GM18507 (cell line): ENCODE data around the gene DMTF1.
"Not testable (repeated sequence)": the region's sequence is repeated elsewhere in the genome, so short reads cannot be mapped to it uniquely, and the experiment has no call there.

ENCODE experiments used
- DNase-seq: peaks from one replicate; pipeline ENCODE4 v3.0.0; 2011; ENCODE audit warnings: low read depth; ENCODE audit not compliant: insufficient read length; ENCODE audit errors: extremely low spot score
- FAIRE-seq: peaks from 2 replicates; lab custom pipeline; 2011; peaks lifted over from hg19 to GRCh38; lab: Jason Lieb, UNC

The DMTF1 gene, protein sequence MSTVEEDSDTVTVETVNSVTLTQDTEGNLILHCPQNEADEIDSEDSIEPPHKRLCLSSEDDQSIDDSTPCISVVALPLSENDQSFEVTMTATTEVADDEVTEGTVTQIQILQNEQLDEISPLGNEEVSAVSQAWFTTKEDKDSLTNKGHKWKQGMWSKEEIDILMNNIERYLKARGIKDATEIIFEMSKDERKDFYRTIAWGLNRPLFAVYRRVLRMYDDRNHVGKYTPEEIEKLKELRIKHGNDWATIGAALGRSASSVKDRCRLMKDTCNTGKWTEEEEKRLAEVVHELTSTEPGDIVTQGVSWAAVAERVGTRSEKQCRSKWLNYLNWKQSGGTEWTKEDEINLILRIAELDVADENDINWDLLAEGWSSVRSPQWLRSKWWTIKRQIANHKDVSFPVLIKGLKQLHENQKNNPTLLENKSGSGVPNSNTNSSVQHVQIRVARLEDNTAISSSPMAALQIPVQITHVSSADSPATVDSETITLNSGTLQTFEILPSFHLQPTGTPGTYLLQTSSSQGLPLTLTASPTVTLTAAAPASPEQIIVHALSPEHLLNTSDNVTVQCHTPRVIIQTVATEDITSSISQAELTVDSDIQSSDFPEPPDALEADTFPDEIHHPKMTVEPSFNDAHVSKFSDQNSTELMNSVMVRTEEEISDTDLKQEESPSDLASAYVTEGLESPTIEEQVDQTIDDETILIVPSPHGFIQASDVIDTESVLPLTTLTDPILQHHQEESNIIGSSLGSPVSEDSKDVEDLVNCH

DNA sequence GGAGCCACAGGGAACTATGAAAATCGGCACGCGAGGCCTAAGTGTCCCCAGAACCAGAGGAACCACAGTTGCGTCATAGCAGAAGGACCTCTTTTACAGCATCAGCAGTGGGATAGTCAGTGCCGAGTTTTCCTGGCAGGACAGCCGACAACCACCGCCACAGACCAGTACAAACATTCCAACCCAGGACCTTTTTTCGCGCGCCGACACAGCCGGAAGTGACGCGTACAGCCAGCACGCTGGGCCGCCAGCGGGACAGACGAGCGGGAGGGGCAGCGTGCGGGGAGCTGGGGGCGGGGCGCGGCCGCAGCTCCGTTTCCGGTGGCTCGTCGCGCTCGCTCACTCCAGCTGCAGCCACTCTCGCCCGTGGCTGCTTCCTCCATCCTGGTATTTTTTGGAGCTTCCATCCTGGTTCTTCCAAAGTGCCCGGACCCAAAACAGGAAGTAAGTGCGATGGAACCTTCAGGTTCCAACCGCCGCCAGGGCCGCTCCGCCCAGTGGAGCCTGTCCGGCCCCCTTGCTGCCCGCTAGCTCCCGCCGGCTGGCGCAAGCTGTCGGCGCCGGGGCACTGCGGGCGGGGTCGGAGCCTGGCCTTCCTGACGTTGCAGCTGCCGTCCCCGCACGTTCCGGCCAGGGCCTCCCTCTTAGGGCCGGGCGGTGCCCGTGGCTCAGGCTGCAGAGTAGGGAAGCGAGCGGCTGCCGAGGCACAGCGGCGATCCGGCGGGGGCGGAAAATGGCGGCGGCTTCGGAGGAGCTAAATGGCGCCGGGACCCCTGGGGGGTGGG lies at the start of gene DMTF1:
Gene DMTF1 (plus strand): TSS at position 342 of the 785 bp plus-strand sequence. CDS start 12,489 bp downstream, outside the sequence.
- DNase-seq, result peak; percentile 84
- FAIRE-seq, result peak; percentile 86

DNA sequence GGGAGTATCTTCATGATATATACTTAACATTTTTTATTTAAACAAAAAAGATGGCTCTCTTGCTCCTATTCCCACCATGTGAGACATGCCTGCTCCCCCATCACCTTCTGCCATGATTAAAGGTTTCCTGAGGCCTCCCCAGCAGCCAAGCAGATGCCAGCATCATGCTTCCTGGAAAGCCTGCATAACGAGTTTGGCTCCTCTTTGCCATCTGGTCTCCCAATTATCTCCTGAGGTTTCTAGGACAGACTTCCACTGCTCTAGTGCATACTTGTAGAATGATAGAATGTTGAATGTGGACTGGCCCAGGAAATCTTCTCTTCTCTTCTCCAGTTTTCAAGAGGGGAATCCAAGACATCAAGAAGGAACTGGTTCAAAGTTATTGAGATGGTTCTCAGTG lies 46.9 kb upstream of the DMTF1 start:
- DNase-seq (no peak), FAIRE-seq (no peak)

DNA sequence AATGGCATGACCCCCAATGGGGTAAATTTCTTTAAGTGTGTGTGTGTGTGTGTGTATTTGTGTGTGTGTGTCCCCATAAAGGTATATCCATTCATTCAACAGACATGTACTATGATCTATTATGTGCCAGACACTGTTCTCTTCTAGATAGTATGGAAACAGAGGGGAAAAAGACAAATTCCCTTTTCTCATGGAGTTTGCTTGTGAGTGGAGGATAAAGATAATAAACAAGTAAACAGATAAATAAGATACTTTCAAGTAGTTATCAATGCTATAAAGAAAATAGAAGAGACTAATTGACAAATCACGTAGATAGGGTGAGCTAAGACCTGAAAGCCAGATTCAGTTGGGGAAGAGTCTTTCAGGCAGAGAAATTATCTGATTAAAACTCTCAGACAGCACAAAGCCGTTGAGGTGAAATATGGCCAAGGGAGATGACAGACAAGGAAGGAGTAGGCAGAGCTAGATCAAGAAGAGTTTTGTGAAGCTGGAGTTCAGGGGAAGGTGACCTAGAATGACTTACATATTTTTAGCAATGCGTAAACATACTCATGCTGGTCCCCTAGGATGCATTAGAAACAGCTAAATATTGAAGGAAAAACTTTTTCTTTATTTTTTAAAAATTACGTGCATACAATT lies 45.2 kb upstream of the DMTF1 start:
- FAIRE-seq (no peak), DNase-seq (no peak)

DNA sequence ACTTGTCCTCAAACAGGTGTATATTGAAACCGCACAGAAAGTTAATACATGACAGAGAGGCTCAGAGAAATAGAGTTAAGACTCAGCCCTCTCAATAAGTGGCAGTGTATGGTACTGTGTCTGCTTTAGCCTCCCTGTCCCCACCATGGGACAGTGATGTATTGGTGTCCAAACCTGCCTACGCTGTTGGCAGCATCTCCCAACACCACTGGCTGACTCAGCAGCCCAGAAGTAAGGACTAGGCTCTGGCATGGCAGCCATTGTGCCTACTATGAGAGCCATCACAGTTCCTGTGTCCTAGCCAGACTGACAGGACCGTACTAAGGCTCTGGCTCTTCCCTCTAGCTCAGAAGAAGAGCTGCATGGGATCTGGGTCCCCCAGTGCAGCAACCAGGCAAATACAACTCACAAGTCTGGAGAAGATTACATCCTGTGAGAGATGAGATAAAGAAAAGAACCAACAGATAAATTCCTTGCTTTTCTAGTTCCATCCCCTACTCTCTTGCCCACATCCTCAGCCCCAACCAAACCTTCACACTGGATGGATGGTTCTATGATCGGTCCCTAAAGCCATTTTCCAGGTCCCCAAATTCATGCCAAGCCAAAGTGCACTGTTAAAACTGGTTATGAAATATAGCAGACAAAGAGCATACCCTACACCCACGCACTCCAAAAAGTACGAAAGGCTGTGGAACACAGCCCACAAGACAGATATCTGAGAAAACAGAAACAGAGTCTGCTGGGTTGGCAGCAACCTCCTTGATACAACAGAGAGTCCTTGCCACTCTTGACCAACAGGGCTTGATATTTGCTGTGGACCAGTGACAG lies 44.1 kb upstream of the DMTF1 start:
- DNase-seq (no peak), FAIRE-seq (no peak)

DNA sequence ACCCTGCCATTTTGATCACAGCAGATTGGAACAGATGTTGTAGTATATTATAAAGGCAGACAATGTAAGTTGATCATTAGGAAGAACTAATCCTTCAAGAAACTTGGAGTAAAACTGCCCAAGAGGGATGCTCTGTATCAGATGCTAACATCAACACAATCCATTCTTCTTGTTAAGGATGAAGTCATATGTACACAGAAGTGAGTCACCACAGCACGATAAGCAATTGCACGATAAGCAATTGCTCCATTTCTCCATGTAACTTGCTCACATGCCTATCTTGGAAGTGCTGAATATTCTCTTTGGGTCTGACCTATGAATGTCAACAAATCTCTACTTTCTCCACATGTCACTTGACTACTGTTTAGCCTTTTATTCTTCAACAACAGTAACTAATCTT lies 41.5 kb upstream of the DMTF1 start:
- DNase-seq, result no peak
- no peak for FAIRE-seq

DNA sequence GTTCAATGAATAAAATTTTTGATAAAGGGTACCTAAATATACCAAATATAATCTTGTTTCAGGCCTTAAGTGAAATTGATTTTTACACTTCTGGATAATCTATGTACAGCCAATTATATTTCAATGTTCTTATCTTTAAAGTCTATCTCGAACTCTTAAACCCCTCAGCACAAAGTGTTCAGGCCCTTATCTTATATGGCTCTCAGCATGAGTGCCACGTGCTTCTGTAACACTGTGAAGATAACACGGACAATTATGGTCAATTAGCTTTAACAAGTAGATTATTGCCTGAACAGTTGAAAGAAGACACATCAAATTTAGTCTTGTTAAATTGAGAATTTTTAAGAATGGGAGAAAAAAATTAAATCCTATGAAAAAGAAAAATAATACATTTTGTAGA lies 40.4 kb upstream of the DMTF1 start:
- FAIRE-seq, result no peak
- no peak for DNase-seq

DNA sequence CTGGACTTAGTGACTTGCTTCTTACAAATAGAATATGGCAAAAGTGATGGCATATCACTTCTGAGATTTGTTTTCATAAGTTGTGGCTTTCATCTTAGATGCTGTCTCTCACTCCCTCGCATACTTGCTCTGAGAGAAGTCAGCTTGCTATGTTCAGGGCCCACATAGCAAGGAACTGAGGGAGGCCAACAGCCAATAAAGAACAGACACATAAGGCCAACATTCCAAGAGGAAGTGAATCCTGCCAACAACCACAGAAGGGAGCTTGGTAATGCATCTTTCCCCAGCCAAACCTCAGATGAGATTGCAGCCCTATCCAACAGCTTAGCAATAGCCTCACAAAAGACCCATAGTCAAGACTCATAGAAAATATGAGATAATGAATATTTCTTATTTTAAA lies 39.2 kb upstream of the DMTF1 start:
- no peak for DNase-seq
- no peak for FAIRE-seq

DNA sequence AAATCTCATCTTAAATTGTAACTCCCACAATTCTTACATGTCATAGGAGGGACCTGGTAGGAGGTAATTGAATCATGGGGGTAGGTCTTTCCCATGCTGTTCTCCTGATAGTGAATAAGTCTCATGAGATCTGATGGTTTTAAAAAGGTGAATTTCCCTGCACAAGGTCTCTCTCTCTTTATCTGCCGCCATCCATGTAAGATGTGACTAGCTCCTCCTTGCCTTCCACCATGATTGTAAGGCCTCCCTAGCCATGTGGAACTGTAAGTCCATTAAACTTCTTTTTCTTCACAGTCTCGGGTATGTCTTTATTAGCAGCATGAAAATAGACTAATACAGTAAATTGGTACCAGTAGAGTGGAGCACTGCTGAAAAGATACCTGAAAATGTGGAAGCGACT lies 38.3 kb upstream of the DMTF1 start:
- not testable (repeated sequence) for FAIRE-seq, DNase-seq

DNA sequence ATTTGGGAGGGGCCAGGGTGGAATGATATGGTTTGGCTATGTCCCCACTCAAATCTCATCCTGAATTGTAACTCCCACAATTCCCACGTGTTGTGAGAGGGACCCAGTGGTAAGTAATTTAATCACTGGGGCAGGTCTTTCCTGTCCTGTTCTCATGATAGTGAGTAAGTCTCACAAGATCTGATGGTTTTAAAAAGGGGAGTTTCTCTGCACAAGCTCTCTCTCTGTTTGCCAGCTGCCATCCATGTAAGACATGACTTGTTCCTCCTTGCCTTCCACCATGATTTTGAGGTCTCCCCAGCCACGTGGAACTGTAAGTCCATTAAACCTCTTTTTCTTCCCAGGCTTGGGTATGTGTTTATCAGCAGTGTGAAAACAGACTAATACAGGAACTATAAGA lies 36.5 kb upstream of the DMTF1 start:
- not testable (repeated sequence) for DNase-seq, FAIRE-seq

DNA sequence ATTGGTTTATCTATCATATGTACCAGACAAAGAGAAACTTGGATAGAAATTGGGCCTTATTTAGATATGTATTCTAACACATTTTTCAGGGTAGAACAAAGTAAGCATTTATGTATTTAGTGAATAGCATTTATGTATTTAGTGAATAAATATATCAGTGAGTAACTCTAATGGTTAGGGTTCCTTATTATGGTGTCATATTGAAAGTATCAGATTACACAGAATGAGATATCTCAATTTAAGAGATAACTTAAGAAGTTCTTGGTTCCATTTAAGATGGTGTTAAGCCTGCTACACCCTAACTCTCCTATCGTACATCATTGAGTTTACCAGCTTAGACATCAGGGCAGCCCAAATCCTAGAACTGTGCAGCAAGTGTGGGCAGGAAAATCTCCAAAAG lies 35.9 kb upstream of the DMTF1 start:
- no peak for FAIRE-seq
- DNase-seq, result no peak

DNA sequence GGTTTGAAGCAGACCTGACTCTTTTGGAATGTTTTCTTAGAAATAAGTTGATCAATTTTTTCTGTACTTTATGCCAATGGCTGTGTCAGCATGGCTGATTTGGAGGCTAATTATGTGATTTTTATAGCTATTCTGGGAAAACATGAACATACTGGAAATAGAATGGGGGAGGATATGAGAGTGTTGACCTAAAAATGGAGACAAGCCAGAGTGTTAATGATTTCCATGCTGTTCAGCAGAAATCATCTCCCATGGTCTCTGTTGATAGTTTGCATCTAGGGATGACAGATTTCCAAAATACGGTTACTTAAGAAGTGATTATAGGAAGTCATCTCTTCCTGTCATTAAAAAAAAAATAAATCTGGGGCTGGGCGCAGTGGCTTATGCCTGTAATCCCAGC lies 32.7 kb upstream of the DMTF1 start:
- DNase-seq, result no peak

DNA sequence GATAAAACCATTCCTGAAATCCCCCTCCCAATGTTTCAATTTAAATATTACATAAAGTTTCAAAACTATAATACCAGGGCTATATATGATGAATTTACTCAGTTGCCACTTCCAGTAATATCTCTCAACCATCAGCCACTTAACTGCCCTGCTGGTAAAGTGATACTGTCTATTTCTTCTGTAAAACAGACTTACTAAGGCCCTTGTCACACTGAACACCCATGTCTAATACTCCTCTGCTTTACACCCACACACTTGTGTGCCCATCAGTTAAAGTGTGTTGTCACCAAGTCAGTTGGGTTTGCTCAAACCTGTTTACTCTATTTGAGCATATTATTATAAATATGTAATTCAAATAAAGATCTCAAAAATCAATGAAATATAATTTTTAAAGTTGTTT lies 29.1 kb upstream of the DMTF1 start:
- FAIRE-seq, result no peak
- no peak for DNase-seq

More for the DNA sequence above, 32.7 kb upstream of the DMTF1 start:
- no peak for FAIRE-seq

DNA sequence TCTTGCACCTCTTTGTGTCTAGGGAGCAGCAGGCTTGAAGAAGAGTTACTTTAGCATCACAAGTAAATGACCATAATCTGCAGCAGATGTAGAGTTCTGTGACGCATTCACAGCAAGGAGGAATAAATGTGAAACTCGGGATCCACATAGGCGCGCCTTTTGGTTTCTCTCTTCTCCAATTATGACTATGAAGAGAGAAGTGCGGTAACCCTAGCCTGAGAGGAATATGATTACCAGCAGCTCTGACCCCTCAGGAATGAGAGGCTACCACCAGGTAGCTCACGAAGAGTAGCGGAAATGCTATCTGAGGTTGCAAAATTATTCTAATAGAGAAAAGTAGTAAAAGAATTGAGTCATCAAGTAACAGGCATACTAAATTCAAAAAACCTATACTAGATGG lies 25.2 kb upstream of the DMTF1 start:
- FAIRE-seq, result no peak
- DNase-seq, result no peak

DNA sequence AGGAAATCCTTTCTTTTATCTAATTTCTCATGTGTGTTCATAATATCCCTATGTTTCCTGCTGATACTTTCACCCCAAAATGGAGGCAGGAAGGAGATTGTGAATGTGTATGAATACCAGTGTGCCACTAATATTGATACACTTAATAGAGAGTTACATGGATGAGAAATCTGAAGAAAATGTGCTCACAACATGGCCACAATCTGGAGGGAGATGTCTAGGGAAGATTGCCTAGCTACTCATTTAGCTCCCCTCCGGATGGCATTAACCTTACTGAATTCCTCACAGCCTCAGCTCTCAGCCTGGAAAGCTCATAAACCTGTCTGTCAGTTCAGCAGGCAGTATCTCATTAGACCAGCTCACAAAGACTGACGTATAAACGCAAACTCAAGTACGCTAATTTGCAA lies 23.4 kb upstream of the DMTF1 start:
- FAIRE-seq, result no peak
- DNase-seq, result no peak

DNA sequence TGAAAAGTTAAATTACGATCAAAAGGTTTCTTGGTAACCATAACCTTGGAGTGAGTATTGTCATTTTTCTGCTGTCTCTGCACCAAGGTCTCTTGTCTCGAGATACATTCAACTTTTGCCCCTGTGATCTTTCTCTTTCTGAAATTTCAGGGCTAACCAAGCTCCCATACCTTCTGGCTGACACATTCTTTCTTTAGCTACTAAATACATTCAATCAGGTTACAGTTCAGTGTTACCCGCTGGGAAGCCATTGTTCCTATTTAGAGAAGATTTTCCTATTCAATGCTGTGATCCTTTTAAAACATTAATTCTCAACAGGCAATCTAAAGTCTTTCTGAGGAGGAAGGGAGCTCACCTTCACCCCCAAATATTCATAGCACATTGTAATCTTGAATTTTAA lies 22.9 kb upstream of the DMTF1 start:
- FAIRE-seq (no peak), DNase-seq (no peak)

DNA sequence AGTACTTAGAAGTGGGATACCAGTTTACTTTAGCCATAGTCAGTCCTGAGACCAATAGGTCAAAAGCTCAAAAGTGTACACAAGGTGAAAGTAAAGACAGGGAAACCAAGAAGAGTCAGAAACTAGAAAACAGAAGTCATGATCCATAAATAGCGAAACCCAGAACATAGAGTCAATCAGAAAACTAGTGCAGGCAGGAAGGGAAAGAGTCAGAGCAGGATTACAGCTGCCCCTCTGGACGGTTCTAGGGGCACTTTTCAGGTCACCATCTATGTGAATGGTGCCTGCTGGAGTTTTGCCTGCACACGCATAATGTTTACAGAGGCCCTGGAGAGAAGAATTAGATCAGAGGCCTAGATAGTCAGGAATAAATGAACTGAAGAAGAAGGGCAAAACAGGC lies 22.4 kb upstream of the DMTF1 start:
- FAIRE-seq, result peak; percentile 86
- no peak for DNase-seq

DNA sequence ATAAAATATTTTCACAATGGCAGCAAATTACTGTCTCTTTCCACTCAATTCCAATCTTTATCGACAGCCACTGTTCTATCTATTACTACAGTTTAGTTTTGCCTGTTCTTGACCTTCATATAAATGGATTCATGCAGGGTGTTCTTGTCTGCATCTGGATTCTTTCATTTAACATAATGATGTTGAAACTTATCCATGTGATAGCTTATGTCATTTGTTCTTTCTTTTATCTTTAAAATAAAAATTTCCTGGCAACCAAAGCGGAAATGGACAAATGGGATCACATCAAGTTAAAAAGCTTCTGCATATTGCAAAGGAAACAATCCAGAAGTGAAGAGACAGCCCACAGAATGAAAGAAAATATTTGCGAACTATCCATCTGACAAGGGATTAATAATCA lies 20.5 kb upstream of the DMTF1 start:
- FAIRE-seq (no peak), DNase-seq (no peak)

DNA sequence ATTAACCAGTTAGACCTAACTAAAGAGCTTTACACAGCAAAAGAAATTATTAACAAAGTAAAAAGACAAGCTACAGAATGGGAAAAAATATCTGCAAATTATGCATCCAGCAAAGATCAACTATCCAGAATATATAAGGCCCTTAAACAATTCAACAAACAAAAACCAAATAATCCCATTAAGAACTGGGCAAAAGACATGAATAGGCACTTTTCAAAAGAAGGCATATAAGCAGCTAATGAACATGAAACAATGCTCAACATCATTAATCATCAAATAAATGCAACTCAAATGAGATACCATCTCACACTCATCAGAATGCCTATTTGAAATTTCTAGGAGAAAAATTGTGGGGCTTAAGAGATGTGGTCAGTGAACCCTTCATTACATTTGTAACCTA lies 15.0 kb upstream of the DMTF1 start:
- DNase-seq, result no peak
- no peak for FAIRE-seq

DNA sequence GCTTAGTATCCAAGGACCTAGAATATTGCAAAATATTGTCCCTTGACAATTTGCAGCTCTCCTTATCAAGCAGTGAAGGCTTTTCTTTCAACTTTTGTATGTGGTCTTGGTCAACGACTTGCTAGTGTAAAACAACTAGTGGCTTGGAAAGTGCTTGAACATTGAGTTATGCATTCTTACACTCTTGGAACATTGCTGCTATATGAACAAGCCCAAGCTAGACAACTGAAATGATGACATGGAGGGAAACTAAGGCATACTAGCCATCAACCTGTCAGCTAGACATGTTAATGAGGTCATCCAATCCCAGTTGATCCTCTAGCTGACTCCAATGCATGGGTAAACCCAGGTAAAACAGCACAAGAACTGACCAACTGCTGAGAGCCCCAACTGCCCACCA lies 12.7 kb upstream of the DMTF1 start:
- FAIRE-seq, result no peak

More for the DNA sequence above, 12.7 kb upstream of the DMTF1 start:
- no peak for DNase-seq
